ENCODE data around the gene NPTN.
A peak's percentile ranks its signal among the peaks of the same experiment; 100 is the strongest.

Gene NPTN

DNA sequence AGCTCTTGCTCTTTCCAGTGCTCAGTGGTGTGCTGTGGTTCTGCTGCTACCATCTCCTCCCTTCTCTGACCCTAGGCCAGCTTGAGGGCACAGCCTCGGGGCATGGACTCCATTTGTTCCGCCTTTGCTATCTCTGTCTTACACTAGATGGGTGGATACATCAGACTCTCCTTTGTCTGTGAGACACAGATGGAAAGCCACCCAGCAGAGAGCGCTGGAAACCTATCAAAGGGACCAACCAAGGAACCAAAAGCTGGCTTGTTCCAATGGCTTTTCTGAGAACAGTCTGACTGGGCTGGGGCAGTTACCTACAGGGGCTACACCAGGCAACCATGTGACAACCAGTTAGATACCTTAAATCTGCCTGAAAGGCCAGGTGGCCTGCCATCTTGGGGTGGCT, 63.8 kb downstream of the NPTN start:
- Mint-ChIP-seq H3K9me3 (no peaks in the 10 kb centered on the region), H3K27ac (peak overlapping the region; percentile 44), H3K4me3 (no peak overlapping the region), H3K4me1 (peaks cover 93% of the 10 kb centered on the region), H3K36me3 (ENCODE audit: low read depth) (peaks cover 53% of the 10 kb centered on the region), H3K27me3 (ENCODE audit: low read depth, poor library complexity) (no peaks in the 10 kb centered on the region)
- TF ChIP-seq, protein P1, sequence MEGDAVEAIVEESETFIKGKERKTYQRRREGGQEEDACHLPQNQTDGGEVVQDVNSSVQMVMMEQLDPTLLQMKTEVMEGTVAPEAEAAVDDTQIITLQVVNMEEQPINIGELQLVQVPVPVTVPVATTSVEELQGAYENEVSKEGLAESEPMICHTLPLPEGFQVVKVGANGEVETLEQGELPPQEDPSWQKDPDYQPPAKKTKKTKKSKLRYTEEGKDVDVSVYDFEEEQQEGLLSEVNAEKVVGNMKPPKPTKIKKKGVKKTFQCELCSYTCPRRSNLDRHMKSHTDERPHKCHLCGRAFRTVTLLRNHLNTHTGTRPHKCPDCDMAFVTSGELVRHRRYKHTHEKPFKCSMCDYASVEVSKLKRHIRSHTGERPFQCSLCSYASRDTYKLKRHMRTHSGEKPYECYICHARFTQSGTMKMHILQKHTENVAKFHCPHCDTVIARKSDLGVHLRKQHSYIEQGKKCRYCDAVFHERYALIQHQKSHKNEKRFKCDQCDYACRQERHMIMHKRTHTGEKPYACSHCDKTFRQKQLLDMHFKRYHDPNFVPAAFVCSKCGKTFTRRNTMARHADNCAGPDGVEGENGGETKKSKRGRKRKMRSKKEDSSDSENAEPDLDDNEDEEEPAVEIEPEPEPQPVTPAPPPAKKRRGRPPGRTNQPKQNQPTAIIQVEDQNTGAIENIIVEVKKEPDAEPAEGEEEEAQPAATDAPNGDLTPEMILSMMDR (IDR thresholded peaks at IDR 0.05), result no peak
- no peak for DNase-seq

DNA sequence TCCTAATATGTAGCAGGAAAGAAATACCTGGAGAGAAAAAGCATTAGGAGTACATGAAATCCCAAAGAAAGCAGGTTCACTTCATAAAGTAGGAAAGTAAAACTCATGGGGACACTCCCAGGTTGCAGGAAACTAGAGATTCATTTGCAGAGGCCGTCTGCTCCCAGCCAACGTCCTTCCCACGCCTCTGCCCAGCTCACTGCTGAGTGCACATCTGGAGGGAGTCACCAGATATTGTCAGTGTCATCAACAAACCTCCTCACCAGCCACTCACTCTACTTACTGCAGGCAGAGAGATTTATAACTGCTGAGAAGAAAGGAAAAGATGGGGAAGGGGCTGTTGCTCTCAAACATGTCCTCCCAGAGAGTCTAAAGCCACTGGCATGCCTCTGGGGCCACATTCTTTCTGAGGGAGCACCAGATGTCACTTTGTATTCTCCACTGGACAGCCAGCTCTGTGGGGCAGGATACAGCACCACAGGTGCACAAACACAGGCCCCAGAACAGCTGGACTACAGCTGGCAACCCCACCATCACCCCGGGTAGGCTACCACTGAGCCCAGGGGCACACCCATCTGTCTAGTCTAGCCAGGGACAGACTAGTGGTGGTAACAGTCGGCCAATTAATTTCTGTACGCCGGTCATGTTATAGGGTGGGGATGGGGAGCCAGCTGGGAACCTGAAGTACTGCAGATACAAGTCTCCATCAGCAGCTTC, 64.5 kb downstream of the NPTN start:
- Mint-ChIP-seq H3K9me3 (no peaks in the 10 kb centered on the region), H3K27ac (no peak overlapping the region), H3K4me1 (peaks cover 93% of the 10 kb centered on the region), H3K27me3 (ENCODE audit: low read depth, poor library complexity) (no peaks in the 10 kb centered on the region), H3K36me3 (ENCODE audit: low read depth) (peaks cover 51% of the 10 kb centered on the region), H3K4me3 (no peak overlapping the region)
- TF ChIP-seq, protein P1 (IDR thresholded peaks at IDR 0.05), result no peak
- DNase-seq, result no peak

DNA sequence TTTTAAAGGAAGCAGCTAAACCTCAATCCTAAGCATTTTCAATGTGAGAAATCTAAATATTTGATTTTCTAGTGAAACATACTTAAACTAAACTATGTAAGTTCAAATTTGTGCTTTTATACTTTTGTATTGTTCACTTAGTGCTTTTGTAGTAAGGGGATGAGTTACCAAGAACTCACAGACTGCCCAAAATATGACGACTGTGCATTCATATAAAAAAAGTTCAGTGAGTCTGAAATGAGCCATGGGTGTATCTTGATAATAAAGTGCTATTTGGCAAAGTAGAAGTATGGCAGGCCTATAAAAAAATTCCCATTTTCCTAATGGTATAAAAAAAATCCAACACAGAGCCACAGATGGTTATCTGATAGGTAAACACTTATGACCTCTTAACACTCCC, 66.2 kb downstream of the NPTN start:
- H3K4me1 Mint-ChIP-seq, result peaks cover 76% of the 10 kb centered on the region
- no peak overlapping the region for H3K4me3 Mint-ChIP-seq
- no peak for DNase-seq
- TF ChIP-seq, protein P1 (IDR thresholded peaks at IDR 0.05), result no peak
- H3K27me3 Mint-ChIP-seq (ENCODE audit: low read depth, poor library complexity), result no peaks in the 10 kb centered on the region
- peaks cover 49% of the 10 kb centered on the region for H3K36me3 Mint-ChIP-seq (ENCODE audit: low read depth)
- no peaks in the 10 kb centered on the region for H3K9me3 Mint-ChIP-seq
- no peak overlapping the region for H3K27ac Mint-ChIP-seq

DNA sequence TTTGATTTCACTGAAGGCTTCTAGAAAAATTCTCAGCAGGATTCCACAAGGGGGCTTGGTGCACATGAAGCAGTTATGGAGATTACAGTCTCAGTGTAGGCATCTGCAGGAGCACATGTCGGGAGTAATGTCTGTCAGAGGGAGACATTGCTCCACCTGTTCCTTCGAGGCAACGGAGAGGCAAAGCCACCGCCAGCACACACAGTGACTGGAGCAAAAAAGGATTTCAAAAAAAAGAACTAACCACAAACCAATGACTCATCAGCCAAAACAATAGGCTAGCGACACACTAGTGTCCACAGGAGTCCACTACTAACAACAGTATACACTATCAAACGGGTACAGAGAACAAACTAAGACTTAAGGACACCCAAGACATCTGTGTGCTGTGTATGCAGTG, 68.9 kb downstream of the NPTN start:
- Mint-ChIP-seq H3K27ac (no peak overlapping the region), H3K36me3 (ENCODE audit: low read depth) (peaks cover 32% of the 10 kb centered on the region), H3K4me1 (peaks cover 48% of the 10 kb centered on the region), H3K4me3 (no peak overlapping the region), H3K9me3 (no peaks in the 10 kb centered on the region), H3K27me3 (ENCODE audit: low read depth, poor library complexity) (no peaks in the 10 kb centered on the region)
- TF ChIP-seq, protein P1 (IDR thresholded peaks at IDR 0.05), result no peak
- DNase-seq, result no peak

DNA sequence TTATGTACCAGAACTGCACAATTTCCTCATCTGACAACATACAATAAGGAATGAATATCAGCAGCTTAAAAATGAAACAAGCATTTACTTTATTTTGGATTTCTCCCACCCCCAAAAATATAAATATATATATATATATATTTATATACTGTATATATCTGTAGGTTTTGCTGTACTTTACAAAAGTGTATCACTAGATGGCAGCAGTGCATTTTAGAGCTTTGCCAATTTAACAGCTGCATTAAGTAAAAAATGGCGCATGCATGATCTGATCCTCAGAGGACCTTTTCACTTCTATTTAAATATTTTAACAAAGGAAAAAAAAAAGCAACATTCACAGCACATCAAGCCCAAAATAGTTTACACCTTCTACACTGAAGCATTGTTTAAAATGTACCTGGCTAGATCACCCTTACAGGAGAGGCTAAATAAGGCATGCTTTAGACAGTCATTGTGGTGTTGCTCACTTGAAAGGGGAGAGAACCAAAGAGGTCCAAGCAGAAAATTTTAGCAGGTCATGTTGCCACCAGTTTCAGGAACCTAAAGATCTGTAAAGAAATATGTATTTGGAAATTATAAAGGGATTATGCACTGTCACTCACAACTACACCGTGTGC, 72.6 kb downstream of the NPTN start:
- Mint-ChIP-seq H3K4me1 (peaks cover 31% of the 10 kb centered on the region), H3K4me3 (no peak overlapping the region), H3K36me3 (ENCODE audit: low read depth) (peaks cover 51% of the 10 kb centered on the region), H3K27me3 (ENCODE audit: low read depth, poor library complexity) (no peaks in the 10 kb centered on the region), H3K9me3 (no peaks in the 10 kb centered on the region), H3K27ac (no peak overlapping the region)
- no peak for DNase-seq
- TF ChIP-seq, protein P1 (IDR thresholded peaks at IDR 0.05), result peak; percentile 57

DNA sequence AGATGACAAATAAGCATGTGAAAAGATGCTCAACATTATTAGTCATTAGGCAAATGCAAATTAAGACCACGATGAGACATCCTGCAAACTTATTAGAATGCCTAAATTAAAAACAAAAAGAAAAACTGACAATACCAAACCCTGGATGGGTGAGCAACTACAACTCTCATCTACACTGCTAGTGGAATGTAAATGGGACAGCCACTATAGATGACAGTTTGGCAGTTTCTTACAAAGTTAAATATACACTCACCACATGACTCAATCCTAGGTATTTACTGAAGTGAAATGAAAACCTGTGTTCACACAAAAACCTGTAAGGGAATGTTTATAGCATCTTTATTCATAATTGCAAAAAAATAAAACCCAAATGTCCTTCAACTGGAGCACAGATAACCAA, 74.7 kb downstream of the NPTN start:
- no peak overlapping the region for H3K27ac Mint-ChIP-seq
- H3K36me3 Mint-ChIP-seq (ENCODE audit: low read depth), result peaks cover 46% of the 10 kb centered on the region
- H3K4me1 Mint-ChIP-seq, result peaks cover 19% of the 10 kb centered on the region
- H3K9me3 Mint-ChIP-seq, result no peaks in the 10 kb centered on the region
- no peak for DNase-seq
- TF ChIP-seq, protein P1 (IDR thresholded peaks at IDR 0.05), result no peak
- no peaks in the 10 kb centered on the region for H3K27me3 Mint-ChIP-seq (ENCODE audit: low read depth, poor library complexity)
- no peak overlapping the region for H3K4me3 Mint-ChIP-seq

Data from nephron progenitor cell (in vitro differentiated cells).